Fibroblast of skin of right biceps (primary cell): Measurements from ENCODE around the gene FUOM.

ENCODE experiments used
- DNase-seq: peaks from one replicate; pipeline ENCODE4 v3.0.0-alpha.2; 2013

FUOM gene

GRCh38 chr10:133357285-133358161 is at the start of gene FUOM:
Gene FUOM (minus strand): TSS chr10:133358019. CDS start chr10:133358007, 12 bp downstream.
- peak; percentile 72 for DNase-seq

GRCh38 chr10:133405844-133406527 is 48.2 kb upstream of the FUOM start:
- DNase-seq, result peak; percentile 60

- peak; percentile 47 for DNase-seq
Observed at GRCh38 chr10:133405272-133405671, 47.5 kb upstream of the FUOM start.

- no peak for DNase-seq
Observed at GRCh38 chr10:133403784-133404183, 46.0 kb upstream of the FUOM start.

GRCh38 chr10:133403359-133403758 is 45.5 kb upstream of the FUOM start:
- no peak for DNase-seq

- no peak for DNase-seq
Observed at GRCh38 chr10:133401981-133402725, 44.3 kb upstream of the FUOM start.

GRCh38 chr10:133401500-133401899 is 43.7 kb upstream of the FUOM start:
- DNase-seq, result no peak

GRCh38 chr10:133400624-133401424 is 43.0 kb upstream of the FUOM start:
- DNase-seq, result no peak

GRCh38 chr10:133399123-133399601 is 41.3 kb upstream of the FUOM start:
- no peak for DNase-seq

- no peak for DNase-seq
Observed at GRCh38 chr10:133397938-133398337, 40.1 kb upstream of the FUOM start.

GRCh38 chr10:133396035-133396624 is 38.3 kb upstream of the FUOM start:
- no peak for DNase-seq

- DNase-seq, result no peak
Observed at GRCh38 chr10:133394801-133395221, 37.0 kb upstream of the FUOM start.

- peak; percentile 91 for DNase-seq
Observed at GRCh38 chr10:133394064-133394663, 36.3 kb upstream of the FUOM start, which contains the start of gene MTG1. Gene MTG1 (plus strand): TSS chr10:133394157. CDS start chr10:133394221, 64 bp downstream.

GRCh38 chr10:133393401-133394063 is 35.7 kb upstream of the FUOM start:
- no peak for DNase-seq

GRCh38 chr10:133391761-133392518 is 34.1 kb upstream of the FUOM start:
- no peak for DNase-seq

GRCh38 chr10:133391249-133391635 is 33.4 kb upstream of the FUOM start:
- DNase-seq, result no peak

- no peak for DNase-seq
Observed at GRCh38 chr10:133390597-133391248, 32.9 kb upstream of the FUOM start.

GRCh38 chr10:133388973-133389818 is 31.4 kb upstream of the FUOM start:
- no peak for DNase-seq
